HG03135 (cell line): Measurements from ENCODE around the gene APOA4.

Experiments used
- ATAC-seq: cut with Tn5 transposase; IDR thresholded peaks from one replicate; pipeline ENCODE4 v1.9.1; 2021; ENCODE audit warnings: mild to moderate bottlenecking, moderate library complexity; ENCODE audit not compliant: unreplicated experiment

The APOA4 gene

GRCh38 chr11:116778556-116778955, 44.5 kb downstream of the APOA4 start:
- no peak for ATAC-seq

DNA sequence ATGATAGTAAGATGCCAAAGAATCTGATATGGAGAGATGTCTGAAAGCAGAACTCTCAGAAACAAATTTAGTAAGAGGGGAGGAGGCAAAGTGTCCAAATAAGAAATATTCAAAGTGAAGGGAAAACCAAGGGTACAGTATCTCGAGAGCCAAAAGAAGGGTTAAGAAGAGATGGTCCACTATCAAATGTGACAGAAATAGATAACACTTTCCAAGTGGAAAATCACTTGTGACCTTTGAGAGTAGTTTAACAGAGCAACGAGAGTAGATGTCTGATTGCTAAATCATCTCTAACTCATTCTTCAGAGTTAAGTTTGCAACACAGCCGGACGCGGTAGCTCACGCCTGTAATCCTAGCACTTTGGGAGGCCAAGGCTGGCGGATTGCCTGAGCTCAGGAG, 46.0 kb downstream of the APOA4 start:
- ATAC-seq, result no peak

GRCh38 chr11:116776522-116776984, 46.6 kb downstream of the APOA4 start:
- ATAC-seq, result no peak

DNA sequence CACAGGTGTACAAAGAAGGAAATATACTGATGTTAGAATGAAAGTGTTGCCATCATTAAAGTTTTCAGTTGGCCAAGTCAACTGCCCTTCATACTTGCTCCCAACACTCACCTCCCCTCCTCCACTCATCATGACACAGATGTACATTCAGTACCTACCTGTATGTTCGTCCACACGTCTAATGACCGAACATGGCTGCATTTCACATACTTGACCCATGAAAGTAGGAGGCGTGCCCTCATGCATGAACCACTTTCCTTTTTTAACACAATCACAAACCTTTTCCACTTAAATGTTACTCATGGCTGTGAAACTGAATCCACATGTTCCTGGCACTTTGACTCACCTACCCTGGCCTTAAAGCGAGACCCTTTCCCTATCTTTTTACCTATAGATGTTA, 47.1 kb downstream of the APOA4 start:
- ATAC-seq, result no peak

DNA sequence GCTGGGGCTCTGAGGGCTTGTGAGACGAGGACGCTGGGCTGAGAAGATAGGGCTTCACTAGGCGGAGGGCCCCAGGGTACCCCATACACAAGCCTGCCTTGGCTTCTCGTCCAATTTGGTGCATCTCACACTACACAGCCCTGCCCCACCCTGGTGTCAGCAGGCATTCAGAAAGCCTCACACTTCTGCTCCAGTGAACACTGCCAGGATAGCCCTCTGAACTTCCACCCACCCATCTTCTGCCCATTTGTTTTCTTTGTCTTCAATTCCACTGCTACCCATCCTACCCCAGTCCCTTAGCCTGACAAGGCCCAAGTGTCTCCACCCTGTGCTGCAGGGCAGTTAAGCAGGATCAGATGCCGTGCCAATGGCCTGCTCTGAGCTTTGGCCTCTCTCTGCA, 48.4 kb downstream of the APOA4 start:
- ATAC-seq, result no peak

- ATAC-seq, result peak; percentile 45
Measured at GRCh38 chr11:116773203-116774097, 49.7 kb downstream of the APOA4 start.

DNA sequence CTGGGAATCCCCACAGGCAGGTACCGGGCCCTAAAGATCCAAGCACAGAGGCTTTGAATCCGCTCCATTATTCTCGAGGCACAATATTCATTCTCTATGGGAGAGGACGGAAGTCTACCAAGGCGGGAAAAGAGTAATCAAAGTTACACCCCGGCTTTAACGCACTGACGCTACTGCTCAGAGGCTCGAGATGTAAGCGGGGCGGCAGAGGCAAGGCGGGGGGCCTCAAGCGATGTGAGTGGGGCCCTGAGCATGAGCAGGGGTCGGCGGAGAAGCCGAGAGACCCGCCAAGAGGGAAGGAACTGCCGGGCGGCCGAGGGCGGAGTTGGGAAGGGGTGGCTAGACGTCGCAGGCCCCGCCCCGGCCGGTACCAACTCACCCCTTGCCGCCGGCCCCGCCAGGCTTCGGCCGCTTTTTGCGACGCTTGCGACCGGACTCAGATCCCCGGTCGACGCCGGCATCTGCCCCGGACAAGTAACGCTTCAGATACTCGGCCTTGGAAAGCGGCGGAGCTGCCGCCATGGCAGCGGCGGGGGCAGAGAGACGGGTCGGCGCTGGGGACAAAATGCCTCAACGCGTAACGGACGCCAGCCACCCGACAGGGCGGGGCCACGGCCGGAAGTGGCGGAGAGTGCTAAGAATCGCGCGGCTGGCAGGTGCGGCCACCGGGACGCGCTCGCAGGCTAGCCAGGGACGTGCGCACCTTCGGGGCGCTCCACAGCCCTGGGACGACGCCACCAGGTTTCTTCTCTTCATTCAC, 50.5 kb downstream of the APOA4 start, which contains the start of gene BUD13:
BUD13 (minus strand) TSS at position 545 of the 760 bp plus-strand sequence; CDS start at position 522, 23 bp downstream.
- peak; percentile 79 for ATAC-seq

- ATAC-seq, result no peak
Measured at GRCh38 chr11:116771935-116772334, 51.2 kb downstream of the APOA4 start.
